HG02759 (cell line): ENCODE results near the gene SELENBP1.
A peak's percentile ranks its signal among the peaks of the same experiment; 100 is the strongest.
"Not testable (repeated sequence)": the region's sequence is repeated elsewhere in the genome, so short reads cannot be mapped to it uniquely, and the experiment has no call there.

Experiments used
- ATAC-seq: cut with Tn5 transposase; IDR thresholded peaks from one replicate; pipeline ENCODE4 v1.9.1; 2021; ENCODE audit warnings: mild to moderate bottlenecking, moderate library complexity; ENCODE audit not compliant: unreplicated experiment

SELENBP1 gene

DNA sequence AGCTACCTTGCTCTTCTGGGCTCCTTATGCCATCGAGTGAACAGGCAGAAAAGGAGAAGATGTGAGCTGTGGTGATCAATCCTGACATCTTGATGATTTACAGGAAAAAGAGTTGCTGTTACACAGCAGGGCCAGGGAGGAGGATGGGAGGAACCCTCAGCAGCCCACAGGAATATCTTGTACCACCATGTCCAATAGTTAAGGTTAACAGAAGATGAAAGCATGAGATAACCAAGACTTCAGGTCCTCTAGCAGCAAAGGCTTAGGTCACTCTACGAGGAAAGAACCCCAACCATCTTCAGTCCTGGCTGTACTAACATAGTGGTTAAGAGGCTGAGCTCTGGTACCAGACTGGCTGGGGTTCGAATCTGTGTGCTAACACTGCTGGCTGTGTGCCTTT is 12.1 kb upstream of the SELENBP1 start:
- no peak for ATAC-seq

- no peak for ATAC-seq
These were observed 4.8 kb upstream of the SELENBP1 start for GRCh38 chr1:151377150-151377884.

GRCh38 chr1:151373196-151373595 is 691 bp upstream of the SELENBP1 start:
- no peak for ATAC-seq

- ATAC-seq: no peak
These were observed 991 bp downstream of the SELENBP1 start for GRCh38 chr1:151371370-151372057.

DNA sequence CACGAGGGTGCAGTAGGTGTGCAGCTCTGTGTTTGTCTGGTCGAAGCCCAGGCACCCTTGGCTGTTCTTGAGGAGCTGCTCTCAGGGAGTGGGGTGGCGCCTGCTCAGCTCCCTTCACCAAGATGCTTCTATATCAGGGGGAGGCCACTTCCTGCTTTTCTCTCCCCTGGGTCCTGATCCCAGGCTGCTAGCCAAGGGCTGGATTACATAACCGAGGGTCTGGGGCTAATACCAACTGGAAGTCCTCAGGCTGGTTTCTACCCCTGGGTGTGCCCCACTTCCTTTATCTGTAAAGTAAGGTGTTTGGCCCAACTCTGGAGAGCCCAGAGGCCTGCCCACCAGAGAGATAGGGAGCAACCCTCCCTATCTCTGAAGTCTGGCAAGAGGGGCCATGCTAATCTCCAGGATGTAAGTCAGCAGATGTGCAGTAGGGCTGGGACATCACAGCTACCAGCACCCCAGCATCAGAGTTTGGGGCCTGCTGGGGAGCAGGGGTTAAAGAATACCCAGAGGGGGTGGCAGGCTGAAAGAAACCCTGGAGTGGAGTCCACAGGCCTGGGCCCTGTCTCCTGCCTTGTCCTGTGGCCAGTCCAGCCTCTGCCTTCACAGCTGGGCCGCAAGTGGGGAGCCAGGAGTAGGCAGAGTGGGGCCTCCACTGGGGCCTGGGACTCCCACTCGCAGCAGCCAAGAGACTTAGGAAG is 2.1 kb downstream of the SELENBP1 start:
- ATAC-seq: no peak

GRCh38 chr1:151369621-151370048 is 2.9 kb downstream of the SELENBP1 start:
- no peak for ATAC-seq

DNA sequence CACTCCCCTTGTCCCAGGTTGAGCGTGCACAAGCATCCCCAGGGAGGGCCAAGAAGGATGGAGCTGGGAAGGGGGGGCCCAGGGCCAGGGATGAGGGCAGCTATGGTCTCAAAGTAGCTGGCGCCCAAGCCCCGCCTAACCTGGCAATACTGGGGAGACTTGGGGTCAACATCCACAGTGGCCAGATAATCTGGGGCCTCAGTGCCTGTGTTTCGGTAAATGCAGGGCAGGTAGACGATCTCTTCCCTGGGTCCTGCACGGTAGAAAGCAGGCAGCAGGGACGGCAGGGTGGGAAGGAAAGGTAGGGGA is 3.2 kb downstream of the SELENBP1 start:
- ATAC-seq: no peak

DNA sequence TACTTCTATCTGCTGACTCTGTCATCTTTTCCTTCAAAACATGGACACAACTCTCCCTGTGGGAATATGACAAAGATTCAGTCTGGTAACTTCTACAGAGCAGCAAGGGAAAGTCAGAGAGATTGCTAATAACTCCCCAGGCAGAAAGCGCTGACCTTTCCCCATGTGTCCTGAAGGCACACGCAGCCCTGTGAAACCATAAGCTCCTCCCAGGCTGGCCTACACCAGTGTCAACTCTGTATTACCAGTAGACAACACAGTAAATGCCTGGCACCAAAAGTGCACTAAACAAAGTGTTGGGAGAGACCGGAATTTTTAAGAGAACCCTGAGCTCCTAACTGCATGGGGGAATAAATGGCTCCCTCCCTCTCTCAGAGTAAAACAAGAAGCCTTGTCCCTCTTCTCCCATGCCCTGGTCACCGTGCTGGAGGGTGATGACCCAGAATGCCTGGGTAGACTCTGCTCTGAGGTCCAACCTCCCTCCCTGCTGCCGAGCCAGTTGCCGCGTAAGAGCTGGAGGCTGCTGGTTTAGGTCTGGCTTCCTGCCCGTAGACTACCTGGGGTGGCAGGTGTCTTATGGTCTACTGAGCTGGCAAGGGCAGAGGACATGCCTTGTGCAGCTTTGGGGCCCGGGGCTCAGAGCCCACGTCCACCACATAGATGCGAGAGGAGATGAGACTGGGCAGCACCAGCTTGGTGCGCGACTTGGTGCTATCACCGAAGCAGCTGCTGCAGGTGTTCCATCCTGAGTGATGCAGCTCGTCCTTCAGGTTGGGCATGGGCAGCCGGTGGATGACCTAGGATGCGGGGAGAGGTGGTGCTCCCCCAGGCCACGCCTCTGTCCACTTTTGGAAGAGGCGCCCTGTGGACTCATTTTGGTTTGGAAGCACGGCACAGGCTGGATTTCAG is 3.9 kb downstream of the SELENBP1 start:
- no peak for ATAC-seq

- ATAC-seq: no peak
These were observed 4.7 kb downstream of the SELENBP1 start for GRCh38 chr1:151367658-151368392.

- ATAC-seq: no peak
These were observed 7.5 kb downstream of the SELENBP1 start for GRCh38 chr1:151364996-151365395.

- ATAC-seq: no peak
These were observed 10.0 kb downstream of the SELENBP1 start for GRCh38 chr1:151362308-151363155.

GRCh38 chr1:151361883-151362282 is 10.6 kb downstream of the SELENBP1 start:
- ATAC-seq: no peak

GRCh38 chr1:151356696-151357095 is 15.8 kb downstream of the SELENBP1 start:
- ATAC-seq: no peak

DNA sequence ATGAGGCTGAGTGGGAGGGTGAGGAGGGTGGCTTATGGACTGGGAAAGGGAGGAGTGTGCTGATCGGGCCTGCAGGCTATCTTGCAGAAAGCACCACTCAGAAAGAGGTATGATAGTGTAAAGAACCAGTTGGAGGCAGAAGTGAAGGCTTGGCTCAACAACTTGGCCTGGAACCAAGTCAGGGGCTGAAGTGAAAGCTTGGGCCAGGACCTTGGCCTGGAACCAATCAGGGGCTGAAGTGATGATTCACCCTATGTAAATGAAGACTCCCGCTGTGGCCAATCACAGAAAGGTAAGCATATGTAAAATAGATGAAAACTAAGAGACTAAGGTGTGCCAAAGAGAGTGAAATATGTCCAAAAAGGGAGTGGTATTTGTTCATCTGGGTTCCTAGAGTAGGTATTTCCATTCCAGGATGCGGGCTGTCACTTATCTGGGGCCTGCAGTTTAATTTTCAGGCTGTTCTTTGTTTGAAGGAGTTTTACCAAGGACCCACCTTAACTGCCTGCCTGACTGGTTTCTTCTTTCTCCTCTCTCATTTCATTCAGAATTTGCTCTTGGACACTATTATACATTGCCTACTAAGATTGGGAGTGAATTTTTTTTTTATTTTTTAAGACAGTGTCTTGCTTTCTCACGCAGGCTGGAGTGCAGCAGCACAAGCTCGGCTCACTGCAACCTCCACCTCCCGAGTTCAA is 20.3 kb downstream of the SELENBP1 start:
- no peak for ATAC-seq

DNA sequence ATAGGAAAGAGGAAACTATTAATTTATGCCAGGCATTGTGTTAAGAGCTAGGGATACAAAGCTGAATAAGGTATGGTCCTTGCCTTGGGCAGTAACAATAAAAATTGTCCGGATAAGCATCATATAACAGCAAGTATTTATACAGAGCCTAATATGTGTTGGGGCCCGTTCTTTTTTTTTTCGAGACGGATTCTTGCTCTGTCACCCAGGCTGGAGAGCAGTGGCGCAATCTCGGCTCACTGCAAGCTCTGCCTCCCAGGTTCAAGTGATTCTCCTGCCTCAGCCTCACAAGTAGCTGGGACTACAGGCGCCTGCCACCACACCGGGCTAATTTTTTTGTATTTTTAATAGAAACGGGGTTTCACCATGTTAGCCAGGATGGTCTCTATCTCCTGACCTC is 22.2 kb downstream of the SELENBP1 start:
- ATAC-seq: not testable (repeated sequence)

DNA sequence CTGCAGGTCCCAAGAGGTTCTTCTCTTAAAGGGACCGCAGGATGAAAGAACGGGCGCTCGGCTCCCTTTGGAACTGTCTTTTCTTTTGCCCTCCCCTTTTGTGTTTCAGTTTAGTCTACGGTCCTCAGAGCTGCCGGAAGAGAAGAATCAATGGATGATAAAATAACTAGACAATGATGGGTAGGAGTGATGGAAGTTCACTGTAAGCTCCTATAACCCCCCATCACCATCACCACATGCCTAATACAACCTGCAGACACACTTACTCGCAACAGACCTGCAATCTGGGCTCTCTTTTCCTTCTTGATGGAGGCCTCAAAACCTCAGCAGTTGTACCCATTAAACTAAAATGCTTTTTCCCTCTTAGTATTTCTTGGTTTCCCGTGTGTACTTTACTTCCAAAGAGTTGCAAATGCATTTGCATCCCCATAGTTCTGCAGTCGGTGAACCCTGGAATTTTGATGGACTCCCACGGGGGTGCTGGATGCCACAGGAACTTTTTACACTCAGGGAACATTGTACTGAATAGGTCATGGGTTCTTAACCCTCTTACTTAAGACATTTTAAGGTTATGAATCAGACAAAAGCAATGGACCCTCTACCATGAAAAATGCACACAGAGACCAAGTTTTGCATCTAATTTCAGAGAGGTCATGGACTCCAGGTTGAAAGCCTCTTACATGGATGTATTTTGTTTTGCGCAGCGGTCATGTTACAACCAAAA is 24.8 kb downstream of the SELENBP1 start:
- ATAC-seq: no peak

DNA sequence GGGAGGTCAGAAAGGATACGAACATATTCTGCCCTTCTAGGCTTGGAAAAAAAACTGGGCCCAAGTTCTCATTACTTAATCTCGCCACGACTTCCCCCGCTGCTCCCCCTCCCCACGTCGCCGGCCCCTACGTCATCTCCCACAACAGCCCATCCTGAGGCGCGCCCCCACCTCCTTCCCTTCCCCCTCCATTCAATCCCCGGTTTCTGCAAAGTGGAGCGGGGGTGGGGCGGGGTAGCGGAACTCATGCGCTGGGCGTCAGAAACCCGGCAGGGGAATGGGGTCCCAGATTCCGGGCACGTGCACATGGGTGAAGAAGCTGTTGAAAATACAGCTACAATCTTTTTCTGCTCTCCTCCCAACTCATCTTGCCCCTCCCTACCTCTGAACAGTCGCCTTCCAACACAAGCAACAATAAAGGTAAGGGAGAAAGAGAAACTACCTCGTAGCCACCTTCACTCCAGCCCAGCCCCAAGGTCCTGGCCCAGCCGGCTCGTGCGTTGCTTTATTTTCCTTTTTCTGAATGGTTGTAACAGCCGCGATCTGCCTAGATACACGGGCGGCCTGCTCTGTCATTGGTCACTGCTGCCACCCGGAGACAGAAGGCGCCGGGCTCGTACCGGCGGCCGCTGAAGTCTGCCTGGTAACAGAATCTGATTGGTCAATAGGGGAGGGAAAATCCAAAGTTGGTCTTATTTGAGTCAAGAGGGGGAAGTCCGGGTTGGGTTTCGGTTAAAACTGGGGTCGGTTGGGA is 25.6 kb downstream of the SELENBP1 start, which contains the start of gene RFX5:
RFX5 (minus strand) TSS at position 484 of the 754 bp plus-strand sequence. CDS start 932 bp downstream, outside the sequence.
- ATAC-seq: peak; percentile 93
